HEK293 (cell line): ENCODE data around the gene HIRA.

Experiments used
- CTCF ChIA-PET: fragments of 350-600 bp; formaldehyde crosslinking; extraction: SDS; loops from one replicate; lab custom pipeline; 2021; ENCODE audit warnings: antibody characterized with exemption; lab: Yijun Ruan, JAX
- POLR2A ChIA-PET: fragments of 300-600 bp; formaldehyde crosslinking; extraction: SDS; loops from one replicate; lab custom pipeline; 2020; ENCODE audit warnings: antibody characterized with exemption, inconsistent platforms; lab: Yijun Ruan, JAX
- H3K27ac ChIP-seq: fragments of 200-500 bp; sonication (Bioruptor generic); 2 replicates; pipeline ENCODE4 v1.5.1; 2014; ENCODE audit warnings: low read depth, low read length, control low read depth, inconsistent platforms; ENCODE audit errors: extremely low read depth
- H3K36me3 ChIP-seq, 2 experiments: fragments of 200-500 bp in 1 of 2; sonication (Bioruptor generic) in 1 of 2; 1 replicate in 1 of 2; 2 replicates in 1 of 2; pipeline ENCODE4 v1.5.1; 2014 to 2017; ENCODE audit warnings: inconsistent platforms in 2 of 2, low read length in 2 of 2; ENCODE audit not compliant: control insufficient read depth in 2 of 2, insufficient read depth in 1 of 2
- H3K4me1 ChIP-seq: fragments of 200-500 bp; sonication (Bioruptor generic); 2 replicates; pipeline ENCODE4 v1.5.1; 2014; ENCODE audit warnings: mild to moderate bottlenecking, low read length, inconsistent platforms; ENCODE audit not compliant: control insufficient read depth, insufficient read depth
- H3K4me3 ChIP-seq: 2 replicates; pipeline ENCODE4 v1.5.1; 2011; ENCODE audit warnings: low read depth, mild to moderate bottlenecking, control low read depth, low read length, moderate library complexity
- H3K9me3 ChIP-seq: fragments of 200-500 bp; sonication (Bioruptor generic); 2 replicates; pipeline ENCODE4 v1.5.1; 2014; ENCODE audit warnings: low read depth, low read length, inconsistent platforms; ENCODE audit not compliant: control insufficient read depth, insufficient read depth
- GFI1B ChIP-seq: fragments of 450-650 bp; formaldehyde crosslinking; IDR thresholded peaks from 2 replicates; pipeline ENCODE4 v1.5.1; 2016; ENCODE audit warnings: missing biosample characterization, missing genetic modification characterization
- MZF1 ChIP-seq: fragments of 450-650 bp; formaldehyde crosslinking; IDR thresholded peaks from 2 replicates; pipeline ENCODE4 v1.5.1; 2017; ENCODE audit warnings: missing biosample characterization, missing genetic modification characterization, borderline replicate concordance
- OSR2 ChIP-seq: fragments of 450-650 bp; formaldehyde crosslinking; IDR thresholded peaks from 2 replicates; pipeline ENCODE4 v1.5.1; 2016; ENCODE audit warnings: missing biosample characterization, missing genetic modification characterization
- SCRT1 ChIP-seq: fragments of 450-650 bp; formaldehyde crosslinking; IDR thresholded peaks from 2 replicates; pipeline ENCODE4 v1.5.1; 2016; ENCODE audit warnings: missing biosample characterization, missing genetic modification characterization, borderline replicate concordance
- SP2 ChIP-seq: fragments of 450-650 bp; formaldehyde crosslinking; IDR thresholded peaks from 2 replicates; pipeline ENCODE4 v1.5.1; 2016; ENCODE audit warnings: missing biosample characterization, missing genetic modification characterization
- SP7 ChIP-seq: fragments of 450-650 bp; formaldehyde crosslinking; IDR thresholded peaks from 2 replicates; pipeline ENCODE4 v1.5.1; 2016; ENCODE audit warnings: missing biosample characterization, missing genetic modification characterization
- ZBTB8A ChIP-seq: fragments of 450-650 bp; formaldehyde crosslinking; IDR thresholded peaks from 2 replicates; pipeline ENCODE4 v1.5.1; 2016; ENCODE audit warnings: missing biosample characterization, missing genetic modification characterization
- ZNF146 ChIP-seq: fragments of 450-650 bp; formaldehyde crosslinking; IDR thresholded peaks from 2 replicates; pipeline ENCODE4 v1.5.1; 2016; ENCODE audit warnings: missing biosample characterization, missing genetic modification characterization
- ZNF266 ChIP-seq: fragments of 450-650 bp; formaldehyde crosslinking; IDR thresholded peaks from 2 replicates; pipeline ENCODE4 v1.5.1; 2016; ENCODE audit warnings: missing biosample characterization, missing genetic modification characterization, low read depth
- ZNF311 ChIP-seq: fragments of 450-650 bp; formaldehyde crosslinking; IDR thresholded peaks from 2 replicates; pipeline ENCODE4 v1.5.1; 2017; ENCODE audit warnings: missing biosample characterization, missing genetic modification characterization, borderline replicate concordance
- ZNF335 ChIP-seq: fragments of 450-650 bp; formaldehyde crosslinking; conservative IDR thresholded peaks from 2 replicates; pipeline ENCODE4 v1.5.1; 2016; ENCODE audit warnings: missing biosample characterization, missing genetic modification characterization
- ZNF501 ChIP-seq: fragments of 450-650 bp; formaldehyde crosslinking; IDR thresholded peaks from 2 replicates; pipeline ENCODE4 v1.5.1; 2016; ENCODE audit warnings: missing biosample characterization, missing genetic modification characterization
- ZNF530 ChIP-seq: fragments of 450-650 bp; formaldehyde crosslinking; IDR thresholded peaks from 2 replicates; pipeline ENCODE4 v1.5.1; 2016; ENCODE audit warnings: low read depth, missing biosample characterization, missing genetic modification characterization
- ZNF561 ChIP-seq: fragments of 450-650 bp; IDR thresholded peaks from 2 replicates; pipeline ENCODE4 v1.5.1; 2018; ENCODE audit warnings: missing biosample characterization, missing genetic modification characterization, borderline replicate concordance
- ZNF580 ChIP-seq: fragments of 450-650 bp; formaldehyde crosslinking; IDR thresholded peaks from 2 replicates; pipeline ENCODE4 v1.5.1; 2016; ENCODE audit warnings: missing biosample characterization, missing genetic modification characterization
- ZNF747 ChIP-seq: fragments of 450-650 bp; formaldehyde crosslinking; IDR thresholded peaks from 2 replicates; pipeline ENCODE4 v1.5.1; 2016; ENCODE audit warnings: missing biosample characterization, missing genetic modification characterization
- TF ChIP-seq, protein P1 (sequence below): fragments of 450-650 bp; formaldehyde crosslinking; IDR thresholded peaks from 2 replicates; pipeline ENCODE4 v1.5.1; 2017; ENCODE audit warnings: missing biosample characterization, missing genetic modification characterization
- TF ChIP-seq, protein P2 (sequence below): fragments of 450-650 bp; formaldehyde crosslinking; IDR thresholded peaks from 2 replicates; pipeline ENCODE4 v1.5.1; 2016; ENCODE audit warnings: missing biosample characterization, missing genetic modification characterization
- TF ChIP-seq, protein P3 (sequence below): fragments of 450-650 bp; formaldehyde crosslinking; IDR thresholded peaks from 2 replicates; pipeline ENCODE4 v1.5.1; 2016; ENCODE audit warnings: missing biosample characterization, missing genetic modification characterization
- TF ChIP-seq, protein P4 (sequence below): fragments of 450-650 bp; formaldehyde crosslinking; IDR thresholded peaks from 2 replicates; pipeline ENCODE4 v1.5.1; 2016; ENCODE audit warnings: missing biosample characterization, missing genetic modification characterization
- TF ChIP-seq, protein P5 (sequence below): fragments of 450-650 bp; formaldehyde crosslinking; IDR thresholded peaks from 2 replicates; pipeline ENCODE4 v1.5.1; 2016; ENCODE audit warnings: missing biosample characterization, missing genetic modification characterization, borderline replicate concordance

HIRA gene

DNA sequence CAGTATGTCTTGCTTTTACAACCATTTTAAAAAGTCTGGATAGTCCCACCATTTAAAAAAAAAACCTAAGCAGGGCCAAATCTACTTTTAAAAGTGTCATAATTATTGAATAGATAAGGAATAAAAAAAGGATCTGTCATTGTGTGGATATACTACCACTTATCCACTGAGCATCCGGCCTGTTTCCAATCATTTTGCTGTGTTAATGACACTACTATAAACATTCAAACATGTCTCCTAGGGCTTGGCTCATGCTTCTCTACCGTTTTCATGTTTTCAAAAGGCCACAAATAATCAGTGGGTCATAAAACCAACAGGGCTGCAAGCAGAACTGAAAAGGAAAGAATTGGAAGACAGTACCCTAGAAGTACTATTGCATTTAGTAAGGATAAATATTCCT lies 28.5 kb upstream of the HIRA start (continued):
- no peak for TF ChIP-seq ZNF146 (tag by site-specific recombination)

DNA sequence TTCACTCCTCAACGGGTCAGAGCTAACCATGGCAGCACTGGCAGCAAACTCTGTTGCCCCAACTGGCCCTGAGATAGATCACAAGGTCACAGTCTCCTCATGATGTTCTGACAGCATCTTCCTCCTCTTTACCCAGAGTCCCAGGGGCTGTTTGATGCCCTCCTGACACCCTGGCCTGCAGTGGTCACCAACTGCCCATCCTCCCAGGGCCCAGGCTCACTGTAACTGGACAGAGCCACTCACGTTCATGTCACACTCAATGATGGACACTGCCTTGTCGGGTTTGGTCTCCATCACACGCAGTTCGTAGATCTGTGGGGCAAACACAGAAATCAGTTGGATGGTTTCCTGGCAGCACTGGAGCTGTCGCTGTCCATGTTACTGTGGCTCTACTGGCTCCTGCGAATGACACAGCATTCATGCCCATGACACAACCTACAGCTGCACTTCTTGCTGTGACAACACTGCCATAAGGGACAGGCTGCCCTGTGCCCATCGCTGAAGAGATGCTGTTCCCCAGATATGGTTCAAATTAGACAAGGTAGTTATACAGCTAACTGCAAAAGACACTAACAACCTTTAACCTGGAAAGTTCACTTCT lies 26.4 kb upstream of the HIRA start:
- Histone ChIP-seq H3K36me3 (peaks cover 16 to 96% of the 10 kb centered on the region in 2 experiments; a peak in 2 of 3 replicates), H3K4me1 (no peaks in the 10 kb centered on the region), H3K4me3 (no peak overlapping the region), H3K9me3 (no peaks in the 10 kb centered on the region), H3K27ac (no peak overlapping the region)
- POLR2A ChIA-PET = no interaction called here
- CTCF ChIA-PET = interaction anchor here (1.1 to 1.9 kb wide), 3 partner anchors 16 to 172 kb away, joined by 3 to 12 read pairs (median 8); no protein-coding TSS in a partner anchor
- TF ChIP-seq ZNF561 (tag by site-specific recombination) (no peak), ZNF580 (tag by site-specific recombination) (no peak), OSR2 (no peak), ZNF747 (tag by site-specific recombination) (no peak), SP7 (tag by site-specific recombination) (no peak), SP2 (tag by site-specific recombination) (no peak), ZBTB8A (tag by site-specific recombination) (no peak), ZNF335 (tag by site-specific recombination) (no peak), ZNF501 (tag by site-specific recombination) (no peak), ZNF530 (no peak), GFI1B (no peak), MZF1 (no peak), ZNF266 (tag by site-specific recombination) (no peak), SCRT1 (tag by site-specific recombination) (no peak), ZNF311 (tag by site-specific recombination) (no peak)
- TF ChIP-seq, protein P1, sequence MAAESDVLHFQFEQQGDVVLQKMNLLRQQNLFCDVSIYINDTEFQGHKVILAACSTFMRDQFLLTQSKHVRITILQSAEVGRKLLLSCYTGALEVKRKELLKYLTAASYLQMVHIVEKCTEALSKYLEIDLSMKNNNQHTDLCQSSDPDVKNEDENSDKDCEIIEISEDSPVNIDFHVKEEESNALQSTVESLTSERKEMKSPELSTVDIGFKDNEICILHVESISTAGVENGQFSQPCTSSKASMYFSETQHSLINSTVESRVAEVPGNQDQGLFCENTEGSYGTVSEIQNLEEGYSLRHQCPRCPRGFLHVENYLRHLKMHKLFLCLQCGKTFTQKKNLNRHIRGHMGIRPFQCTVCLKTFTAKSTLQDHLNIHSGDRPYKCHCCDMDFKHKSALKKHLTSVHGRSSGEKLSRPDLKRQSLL (tag by site-specific recombination) = no peak
- TF ChIP-seq, protein P2, sequence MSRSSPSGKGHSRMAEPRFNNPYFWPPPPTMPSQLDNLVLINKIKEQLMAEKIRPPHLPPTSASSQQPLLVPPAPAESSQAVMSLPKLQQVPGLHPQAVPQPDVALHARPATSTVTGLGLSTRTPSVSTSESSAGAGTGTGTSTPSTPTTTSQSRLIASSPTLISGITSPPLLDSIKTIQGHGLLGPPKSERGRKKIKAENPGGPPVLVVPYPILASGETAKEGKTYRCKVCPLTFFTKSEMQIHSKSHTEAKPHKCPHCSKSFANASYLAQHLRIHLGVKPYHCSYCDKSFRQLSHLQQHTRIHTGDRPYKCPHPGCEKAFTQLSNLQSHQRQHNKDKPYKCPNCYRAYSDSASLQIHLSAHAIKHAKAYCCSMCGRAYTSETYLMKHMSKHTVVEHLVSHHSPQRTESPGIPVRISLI (tag by site-specific recombination) = no peak
- TF ChIP-seq, protein P3, sequence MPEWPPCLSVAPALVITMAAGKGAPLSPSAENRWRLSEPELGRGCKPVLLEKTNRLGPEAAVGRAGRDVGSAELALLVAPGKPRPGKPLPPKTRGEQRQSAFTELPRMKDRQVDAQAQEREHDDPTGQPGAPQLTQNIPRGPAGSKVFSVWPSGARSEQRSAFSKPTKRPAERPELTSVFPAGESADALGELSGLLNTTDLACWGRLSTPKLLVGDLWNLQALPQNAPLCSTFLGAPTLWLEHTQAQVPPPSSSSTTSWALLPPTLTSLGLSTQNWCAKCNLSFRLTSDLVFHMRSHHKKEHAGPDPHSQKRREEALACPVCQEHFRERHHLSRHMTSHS (tag by site-specific recombination) = no peak
- TF ChIP-seq, protein P4, sequence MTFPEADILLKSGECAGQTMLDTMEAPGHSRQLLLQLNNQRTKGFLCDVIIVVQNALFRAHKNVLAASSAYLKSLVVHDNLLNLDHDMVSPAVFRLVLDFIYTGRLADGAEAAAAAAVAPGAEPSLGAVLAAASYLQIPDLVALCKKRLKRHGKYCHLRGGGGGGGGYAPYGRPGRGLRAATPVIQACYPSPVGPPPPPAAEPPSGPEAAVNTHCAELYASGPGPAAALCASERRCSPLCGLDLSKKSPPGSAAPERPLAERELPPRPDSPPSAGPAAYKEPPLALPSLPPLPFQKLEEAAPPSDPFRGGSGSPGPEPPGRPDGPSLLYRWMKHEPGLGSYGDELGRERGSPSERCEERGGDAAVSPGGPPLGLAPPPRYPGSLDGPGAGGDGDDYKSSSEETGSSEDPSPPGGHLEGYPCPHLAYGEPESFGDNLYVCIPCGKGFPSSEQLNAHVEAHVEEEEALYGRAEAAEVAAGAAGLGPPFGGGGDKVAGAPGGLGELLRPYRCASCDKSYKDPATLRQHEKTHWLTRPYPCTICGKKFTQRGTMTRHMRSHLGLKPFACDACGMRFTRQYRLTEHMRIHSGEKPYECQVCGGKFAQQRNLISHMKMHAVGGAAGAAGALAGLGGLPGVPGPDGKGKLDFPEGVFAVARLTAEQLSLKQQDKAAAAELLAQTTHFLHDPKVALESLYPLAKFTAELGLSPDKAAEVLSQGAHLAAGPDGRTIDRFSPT (tag by site-specific recombination) = no peak
- TF ChIP-seq, protein P5, sequence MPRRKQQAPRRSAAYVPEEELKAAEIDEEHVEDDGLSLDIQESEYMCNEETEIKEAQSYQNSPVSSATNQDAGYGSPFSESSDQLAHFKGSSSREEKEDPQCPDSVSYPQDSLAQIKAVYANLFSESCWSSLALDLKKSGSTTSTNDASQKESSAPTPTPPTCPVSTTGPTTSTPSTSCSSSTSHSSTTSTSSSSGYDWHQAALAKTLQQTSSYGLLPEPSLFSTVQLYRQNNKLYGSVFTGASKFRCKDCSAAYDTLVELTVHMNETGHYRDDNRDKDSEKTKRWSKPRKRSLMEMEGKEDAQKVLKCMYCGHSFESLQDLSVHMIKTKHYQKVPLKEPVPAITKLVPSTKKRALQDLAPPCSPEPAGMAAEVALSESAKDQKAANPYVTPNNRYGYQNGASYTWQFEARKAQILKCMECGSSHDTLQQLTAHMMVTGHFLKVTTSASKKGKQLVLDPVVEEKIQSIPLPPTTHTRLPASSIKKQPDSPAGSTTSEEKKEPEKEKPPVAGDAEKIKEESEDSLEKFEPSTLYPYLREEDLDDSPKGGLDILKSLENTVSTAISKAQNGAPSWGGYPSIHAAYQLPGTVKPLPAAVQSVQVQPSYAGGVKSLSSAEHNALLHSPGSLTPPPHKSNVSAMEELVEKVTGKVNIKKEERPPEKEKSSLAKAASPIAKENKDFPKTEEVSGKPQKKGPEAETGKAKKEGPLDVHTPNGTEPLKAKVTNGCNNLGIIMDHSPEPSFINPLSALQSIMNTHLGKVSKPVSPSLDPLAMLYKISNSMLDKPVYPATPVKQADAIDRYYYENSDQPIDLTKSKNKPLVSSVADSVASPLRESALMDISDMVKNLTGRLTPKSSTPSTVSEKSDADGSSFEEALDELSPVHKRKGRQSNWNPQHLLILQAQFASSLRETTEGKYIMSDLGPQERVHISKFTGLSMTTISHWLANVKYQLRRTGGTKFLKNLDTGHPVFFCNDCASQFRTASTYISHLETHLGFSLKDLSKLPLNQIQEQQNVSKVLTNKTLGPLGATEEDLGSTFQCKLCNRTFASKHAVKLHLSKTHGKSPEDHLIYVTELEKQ (tag by site-specific recombination) = no peak
